Pancreas (tissue), 10 donors: Measurements from ENCODE around the gene TRAPPC6A. TPM values are rescaled to one million over a fixed set of nuclear protein-coding genes. Genes with fewer than 3 reads are reported as not detected.
"Not testable (repeated sequence)": the region's sequence is repeated elsewhere in the genome, so short reads cannot be mapped to it uniquely, and the experiment has no call there.

Source experiments
- ATAC-seq, 4 donors: fragments of 200-7000 bp; cut with Tn5 transposase; one replicate each; pipeline versions ENCODE4 v1.8.0 to v1.9.1; 2020; ENCODE audit warnings: mild to moderate bottlenecking in 4 of 4, moderate library complexity in 4 of 4
- DNase-seq, 6 donors: peaks; one replicate each; pipeline ENCODE4 v3.0.0-alpha.2; 2020
- FAIRE-seq: peaks from 2 replicates; lab custom pipeline; 2012; peaks lifted over from hg19 to GRCh38; lab: Jason Lieb, UNC
- H3K27ac ChIP-seq, 4 donors: fragments of 200-600 bp; sonication (generic); 1 replicate in 3 of 4; 2 replicates in 1 of 4; pipeline versions ENCODE4 v1.5.0 to v1.8.0; 2020
- H3K27me3 ChIP-seq, 4 donors: fragments of 200-600 bp; one replicate each; pipeline ENCODE4 v1.8.0; 2021
- H3K36me3 ChIP-seq, 3 donors: fragments of 200-600 bp; sonication (generic) in 1 of 3; one replicate each; pipeline versions ENCODE4 v1.5.0 to v1.8.0; 2020 to 2021
- H3K4me1 ChIP-seq, 3 donors: fragments of 200-600 bp; one replicate each; pipeline ENCODE4 v1.8.0; 2021
- H3K4me3 ChIP-seq, 4 donors: fragments of 200-600 bp; sonication (generic) in 2 of 4; one replicate each; pipeline versions ENCODE4 v1.5.0 to v1.8.0; 2020 to 2021
- H3K9me3 ChIP-seq, 4 donors: fragments of 200-600 bp; one replicate each; pipeline ENCODE4 v1.8.0; 2021
- WGBS, 2 donors: extraction: QIAGEN DNeasy Blood & Tissue Kit; methylation state at CpG; one replicate each; pipeline ENCODE4 v1.1.7; 2013; 5-methylcytosine and 5-hydroxymethylcytosine counted together
- intact Hi-C, 3 donors: fragments of 100-400 bp; cut with DNase I; formaldehyde crosslinking; loops; one replicate each; pipeline versions ENCODE4 v1.11.1 to v1.14.2; 2022
- polyA plus RNA-seq, 2 donors: library from polyadenylated mRNA; stranded (reverse); fragments of 200-250 nt; gene quantifications; one replicate each; pipeline ENCODE4 v1.2.3, GENCODE V29; 2013
- total RNA-seq, 6 donors: library from RNA; stranded (reverse); fragmentation: NEBNext Ultra II Directional in 4 of 6; extraction: Animal tissue kit (Norgen Biotek cat#: 25700) in 4 of 6; gene quantifications; one replicate each; pipeline versions ENCODE4 v1.2.1 to v1.2.4, GENCODE V29; 2021 to 2023
- TF ChIP-seq, protein P1 (sequence below), 4 donors: fragments of 200-600 bp; sonication (generic) in 3 of 4; IDR thresholded peaks; one replicate each; pipeline versions ENCODE4 v1.5.0 to v1.8.0; 2021; ENCODE audit warnings: antibody characterized with exemption in 4 of 4
- donor health status: healthy with polysubstance abuse.
- donor health status: DM: no; HTN: no; CAD: no; lungs with moderate emphysema.
- donor health status: DM: no; HTN: no; CAD: no.
- donor health status: control.
- donor health status: control.
- donor health status: Bipolar disorder and iron deficiency.
- donor health status: DM: yes; HTN: yes; CAD: no.
- donor health status: DM: no; HTN: no; CAD: no.
- donor health status: DM: no; HTN: no; CAD: no.
- donor health status: DM: yes; HTN: yes; CAD: no.

Gene TRAPPC6A
- total and polyA plus RNA-seq, 8 donors, result 9.7 to 37.9 (median 14.1) TPM

DNA sequence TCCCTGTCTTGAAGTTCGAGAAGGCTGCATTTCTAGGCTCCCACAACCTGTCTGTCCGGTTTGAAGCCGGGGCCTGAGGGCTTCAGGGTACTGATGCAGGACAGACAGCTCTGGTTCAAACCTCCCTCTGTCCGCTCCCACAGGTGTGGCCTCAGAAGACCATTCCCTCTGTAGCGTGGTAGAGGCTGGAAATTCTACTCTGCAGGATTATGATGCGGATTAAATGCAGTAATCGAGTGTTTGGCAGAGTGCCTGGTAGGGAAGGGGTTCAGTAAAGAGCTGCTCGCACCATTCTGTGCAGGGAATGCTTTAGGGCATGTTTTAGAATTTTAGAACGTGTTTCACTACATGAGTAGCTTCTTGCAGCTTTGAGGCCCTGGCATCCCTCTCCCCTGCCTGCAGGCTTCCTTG, 54.6 kb downstream of the TRAPPC6A start:
- H3K4me1 ChIP-seq, result no peaks in the 10 kb centered on the region
- DNase-seq, result no peak
- no peak for FAIRE-seq
- H3K36me3 ChIP-seq, result no peaks in the 10 kb centered on the region
- H3K27me3 ChIP-seq, result no peaks in the 10 kb centered on the region
- no peaks in the 10 kb centered on the region for H3K9me3 ChIP-seq
- no peak overlapping the region for H3K27ac ChIP-seq
- WGBS, 2 donors, result 63% methylated on average over 9 of the region's 9 CpGs
- intact Hi-C loops, result no loop called here
- TF ChIP-seq, protein P1, sequence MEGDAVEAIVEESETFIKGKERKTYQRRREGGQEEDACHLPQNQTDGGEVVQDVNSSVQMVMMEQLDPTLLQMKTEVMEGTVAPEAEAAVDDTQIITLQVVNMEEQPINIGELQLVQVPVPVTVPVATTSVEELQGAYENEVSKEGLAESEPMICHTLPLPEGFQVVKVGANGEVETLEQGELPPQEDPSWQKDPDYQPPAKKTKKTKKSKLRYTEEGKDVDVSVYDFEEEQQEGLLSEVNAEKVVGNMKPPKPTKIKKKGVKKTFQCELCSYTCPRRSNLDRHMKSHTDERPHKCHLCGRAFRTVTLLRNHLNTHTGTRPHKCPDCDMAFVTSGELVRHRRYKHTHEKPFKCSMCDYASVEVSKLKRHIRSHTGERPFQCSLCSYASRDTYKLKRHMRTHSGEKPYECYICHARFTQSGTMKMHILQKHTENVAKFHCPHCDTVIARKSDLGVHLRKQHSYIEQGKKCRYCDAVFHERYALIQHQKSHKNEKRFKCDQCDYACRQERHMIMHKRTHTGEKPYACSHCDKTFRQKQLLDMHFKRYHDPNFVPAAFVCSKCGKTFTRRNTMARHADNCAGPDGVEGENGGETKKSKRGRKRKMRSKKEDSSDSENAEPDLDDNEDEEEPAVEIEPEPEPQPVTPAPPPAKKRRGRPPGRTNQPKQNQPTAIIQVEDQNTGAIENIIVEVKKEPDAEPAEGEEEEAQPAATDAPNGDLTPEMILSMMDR (IDR thresholded peaks at IDR 0.05), result no peak
- no peak overlapping the region for H3K4me3 ChIP-seq
- no peak for ATAC-seq

DNA sequence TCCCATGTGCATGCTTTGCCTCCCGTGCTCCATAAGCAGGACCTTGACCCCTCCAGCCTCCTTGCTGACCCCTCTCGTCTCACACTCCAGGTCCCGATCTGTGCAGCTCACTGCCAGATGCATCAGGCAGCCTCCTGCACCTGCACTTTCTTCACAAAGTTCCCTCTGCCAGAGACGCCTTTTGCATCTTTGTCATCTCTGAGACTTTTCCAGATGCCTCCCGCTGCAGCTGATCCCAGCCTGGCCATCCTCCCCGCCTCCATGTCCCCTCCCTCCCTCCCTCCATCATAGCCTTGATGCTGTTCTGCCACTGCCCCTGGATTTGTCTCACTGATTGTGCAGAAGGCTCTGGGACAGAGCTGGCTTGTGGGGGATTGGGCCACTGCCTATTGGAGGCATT, 55.2 kb downstream of the TRAPPC6A start:
- WGBS, 2 donors, result 74 to 77% methylated on average over 6 of the region's 6 CpGs
- no peaks in the 10 kb centered on the region for H3K9me3 ChIP-seq
- no peak overlapping the region for H3K4me3 ChIP-seq
- DNase-seq (no peak), ATAC-seq (no peak), FAIRE-seq (no peak)
- H3K27ac ChIP-seq, result no peak overlapping the region
- TF ChIP-seq, protein P1 (IDR thresholded peaks at IDR 0.05), result no peak
- H3K4me1 ChIP-seq, result peaks cover 0 to 3% (median 0%) of the 10 kb centered on the region in 3 donors
- H3K36me3 ChIP-seq, result no peaks in the 10 kb centered on the region
- H3K27me3 ChIP-seq, result no peaks in the 10 kb centered on the region
- intact Hi-C loops, result no loop called here

DNA sequence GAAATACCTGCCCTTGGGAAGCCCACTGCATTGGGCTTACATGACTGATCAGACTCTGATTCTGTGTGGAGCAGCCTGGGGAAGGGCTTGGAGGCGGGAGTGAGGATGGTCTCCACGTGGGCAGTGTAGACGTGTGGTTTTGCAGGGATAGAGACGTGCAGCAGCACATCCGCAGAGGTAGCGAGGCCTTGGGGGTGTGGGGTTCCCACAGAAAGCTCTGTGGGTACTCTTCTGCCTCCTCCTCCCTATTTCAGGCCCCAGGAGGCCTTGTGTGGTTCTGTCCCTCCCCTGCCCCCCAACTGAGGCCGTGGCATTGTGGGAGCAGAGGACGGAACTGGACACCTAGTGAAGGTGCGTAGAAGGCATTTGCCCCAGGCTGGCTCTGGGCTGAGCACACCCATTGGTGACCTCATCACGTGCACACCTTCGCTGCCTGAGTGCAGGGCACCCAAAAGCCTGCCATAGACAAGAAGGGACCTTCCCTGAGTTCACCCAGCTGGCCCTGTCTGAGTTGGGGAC, 56.2 kb downstream of the TRAPPC6A start:
- Histone ChIP-seq H3K4me3 (no peak overlapping the region), H3K36me3 (no peaks in the 10 kb centered on the region), H3K4me1 (peaks cover 0 to 9% (median 6%) of the 10 kb centered on the region in 3 donors), H3K27me3 (no peaks in the 10 kb centered on the region), H3K9me3 (no peaks in the 10 kb centered on the region), H3K27ac (no peak overlapping the region)
- TF ChIP-seq, protein P1 (IDR thresholded peaks at IDR 0.05), result no peak
- intact Hi-C loops, result no loop called here
- no peak for ATAC-seq
- no peak for DNase-seq
- WGBS, 2 donors, result 86 to 89% methylated on average over 11 of the region's 11 CpGs
- no peak for FAIRE-seq

DNA sequence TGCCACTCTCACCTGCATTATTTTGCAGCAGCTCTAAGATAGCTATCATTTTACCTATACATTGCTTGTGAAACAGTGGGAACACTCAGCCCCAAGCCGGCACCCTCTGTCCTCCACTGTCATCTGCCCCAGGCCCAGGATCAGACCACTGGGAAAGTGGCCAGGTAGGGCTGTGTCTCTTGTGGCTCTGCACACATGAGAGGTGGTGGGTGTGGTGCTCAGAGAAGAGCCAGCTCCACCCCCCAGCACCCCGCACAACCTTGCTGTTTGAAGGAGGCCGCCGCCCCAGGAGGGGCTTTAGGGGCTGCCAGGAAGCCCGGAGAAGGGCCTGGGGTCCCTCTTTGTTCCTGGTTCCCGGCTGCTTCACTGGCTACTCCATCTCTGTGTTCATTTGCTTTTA, 58.5 kb downstream of the TRAPPC6A start:
- FAIRE-seq (no peak), DNase-seq (no peak), ATAC-seq (no peak)
- WGBS, 2 donors, result 90 to 91% methylated on average over 6 of the region's 6 CpGs
- H3K9me3 ChIP-seq, result no peaks in the 10 kb centered on the region
- intact Hi-C loops, result no loop called here
- no peaks in the 10 kb centered on the region for H3K27me3 ChIP-seq
- H3K27ac ChIP-seq, result no peak overlapping the region
- H3K36me3 ChIP-seq, result no peaks in the 10 kb centered on the region
- peaks cover 0 to 9% (median 6%) of the 10 kb centered on the region in 3 donors for H3K4me1 ChIP-seq
- TF ChIP-seq, protein P1 (IDR thresholded peaks at IDR 0.05), result no peak
- H3K4me3 ChIP-seq, result no peak overlapping the region

DNA sequence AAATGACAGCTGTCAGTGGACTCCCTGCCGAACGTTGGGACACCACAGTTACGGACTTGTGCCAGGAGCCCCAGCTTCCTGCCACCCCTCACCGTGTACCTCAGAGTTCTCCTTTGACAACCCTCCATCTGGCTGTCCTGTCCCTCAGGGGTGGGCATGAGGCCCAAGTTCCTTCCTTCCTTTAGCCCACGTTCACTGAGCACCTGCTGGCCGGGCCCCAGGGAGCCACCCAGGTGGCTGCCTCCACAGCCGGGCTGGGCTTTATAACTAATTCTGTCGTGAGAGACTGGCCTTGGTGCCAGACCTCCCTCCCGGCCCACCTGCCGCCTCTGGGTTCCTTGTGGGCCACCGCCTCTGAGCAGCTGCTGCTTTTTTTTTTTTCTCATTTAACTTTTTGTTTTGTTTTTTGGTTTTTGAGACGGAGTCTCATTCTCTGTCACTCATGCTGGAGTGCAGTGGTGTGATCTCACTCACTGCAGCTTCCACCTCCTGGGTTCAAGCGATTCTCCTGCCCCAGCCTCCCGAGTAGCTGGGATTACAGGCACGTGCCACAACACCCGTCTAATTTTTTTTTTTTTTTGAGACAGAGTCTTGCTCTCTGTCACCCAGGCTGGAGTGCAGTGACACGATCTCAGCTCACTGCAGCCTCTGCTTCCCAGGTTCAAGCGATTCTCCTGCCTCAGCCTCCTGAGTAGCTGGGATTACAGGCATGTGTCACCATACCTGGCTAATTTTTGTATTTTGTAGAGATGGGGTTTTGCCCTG, 59.3 kb downstream of the TRAPPC6A start:
- H3K27me3 ChIP-seq, DNase-seq, intact Hi-C loops, H3K36me3 ChIP-seq, H3K4me3 ChIP-seq, H3K4me1 ChIP-seq, FAIRE-seq, H3K9me3 ChIP-seq, H3K27ac ChIP-seq: not testable (repeated sequence)
- 51 to 53% methylated on average over 18 of the region's 18 CpGs for WGBS, 2 donors
- ATAC-seq, result peak in 1 of 4 donors; percentile 28
